GM21360 (cell line): Measurements from ENCODE around the gene TNFRSF4.
"Not testable (repeated sequence)": the region's sequence is repeated elsewhere in the genome, so short reads cannot be mapped to it uniquely, and the experiment has no call there.

Experiments
- ATAC-seq: cut with Tn5 transposase; IDR thresholded peaks from one replicate; pipeline ENCODE4 v1.9.1; 2021; ENCODE audit warnings: mild to moderate bottlenecking, moderate library complexity; ENCODE audit not compliant: unreplicated experiment

Gene TNFRSF4

DNA sequence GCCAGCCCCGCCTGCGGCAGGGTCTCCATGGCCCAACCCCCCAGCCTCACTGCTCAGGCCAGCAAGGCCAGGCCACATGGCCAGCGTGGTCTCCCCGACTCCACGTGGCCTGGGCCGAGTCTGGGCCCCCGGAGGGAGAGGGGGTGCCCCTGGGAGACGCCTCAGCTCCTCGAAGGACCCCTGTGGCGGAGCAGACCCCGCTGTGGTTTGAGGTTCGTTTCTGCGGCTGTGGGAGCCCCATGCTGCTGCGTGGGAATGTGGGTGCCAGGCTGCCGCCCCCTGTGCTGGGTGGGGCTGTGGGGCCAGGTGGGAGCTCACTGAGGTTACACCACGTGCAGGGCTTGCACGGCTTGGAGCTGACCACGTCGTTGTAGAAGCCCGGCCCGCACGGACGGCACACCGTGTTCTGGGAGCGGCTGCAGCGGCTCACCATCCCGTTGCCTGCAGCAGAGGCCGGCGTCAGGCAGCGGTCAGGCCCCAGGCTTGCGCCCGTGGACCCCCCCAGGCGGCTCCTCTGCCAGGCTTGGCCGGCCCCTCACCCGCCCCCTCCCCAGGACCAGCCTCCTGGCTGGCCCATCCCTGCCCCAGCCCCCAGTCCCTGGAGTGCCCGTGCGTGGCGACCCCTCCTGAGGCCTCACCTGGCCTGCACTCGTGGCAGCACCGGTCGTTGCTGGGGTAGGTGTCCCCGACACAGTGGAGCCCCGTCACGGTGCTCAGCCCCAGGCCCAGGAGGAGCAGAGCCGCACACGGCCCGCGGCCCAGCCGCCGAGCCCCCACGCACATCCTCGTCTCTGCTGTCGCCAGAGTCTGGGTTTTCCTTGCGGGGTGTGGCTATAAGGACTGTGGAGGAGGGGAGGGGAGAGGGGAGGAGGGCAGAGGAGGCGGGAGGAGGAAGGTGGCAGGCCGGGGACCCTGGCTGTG lies at the start of gene TNFRSF4:
Gene TNFRSF4 (minus strand): TSS at position 809 of the 921 bp plus-strand sequence. CDS start 26 bp downstream, at position 783.
- ATAC-seq, result no peak

DNA sequence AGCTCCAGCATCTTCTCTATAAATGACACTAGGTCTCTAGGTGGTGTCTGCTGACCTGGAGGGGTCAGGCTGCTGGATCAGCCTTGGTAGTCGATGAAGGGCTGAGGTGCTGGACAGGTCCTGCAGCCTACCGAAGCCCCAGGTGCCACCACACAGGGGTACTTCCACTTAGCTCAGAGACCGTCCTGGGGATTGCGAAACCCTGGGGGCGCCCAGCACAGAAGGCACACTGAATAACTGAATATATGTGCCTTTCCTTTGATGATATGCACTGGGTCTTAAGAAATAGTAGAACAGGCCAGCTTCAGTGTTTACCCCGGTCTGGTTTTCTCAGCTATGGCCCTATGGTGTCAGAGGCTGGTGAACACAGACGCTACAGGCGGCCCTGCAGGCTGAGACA lies 48.8 kb upstream of the TNFRSF4 start:
- no peak for ATAC-seq

DNA sequence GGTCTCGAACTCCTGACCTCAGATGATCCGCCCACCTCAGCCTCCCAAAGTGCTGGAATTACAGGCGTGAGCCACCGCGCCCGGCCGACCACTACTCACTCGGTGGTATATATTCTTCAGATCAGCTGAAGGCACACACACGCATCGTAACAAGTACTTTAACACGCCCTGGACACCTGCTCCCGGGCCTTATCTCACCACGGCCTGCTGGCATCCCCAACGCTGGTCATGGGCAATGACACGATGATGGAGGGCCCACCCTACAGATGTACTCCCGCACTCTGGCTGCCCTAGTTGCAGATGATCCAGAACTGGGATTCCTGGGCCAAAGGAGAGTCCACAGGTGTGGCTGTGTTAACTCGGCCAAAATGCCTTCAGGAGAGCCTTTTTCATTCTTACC lies 48.1 kb upstream of the TNFRSF4 start:
- ATAC-seq, result no peak

DNA sequence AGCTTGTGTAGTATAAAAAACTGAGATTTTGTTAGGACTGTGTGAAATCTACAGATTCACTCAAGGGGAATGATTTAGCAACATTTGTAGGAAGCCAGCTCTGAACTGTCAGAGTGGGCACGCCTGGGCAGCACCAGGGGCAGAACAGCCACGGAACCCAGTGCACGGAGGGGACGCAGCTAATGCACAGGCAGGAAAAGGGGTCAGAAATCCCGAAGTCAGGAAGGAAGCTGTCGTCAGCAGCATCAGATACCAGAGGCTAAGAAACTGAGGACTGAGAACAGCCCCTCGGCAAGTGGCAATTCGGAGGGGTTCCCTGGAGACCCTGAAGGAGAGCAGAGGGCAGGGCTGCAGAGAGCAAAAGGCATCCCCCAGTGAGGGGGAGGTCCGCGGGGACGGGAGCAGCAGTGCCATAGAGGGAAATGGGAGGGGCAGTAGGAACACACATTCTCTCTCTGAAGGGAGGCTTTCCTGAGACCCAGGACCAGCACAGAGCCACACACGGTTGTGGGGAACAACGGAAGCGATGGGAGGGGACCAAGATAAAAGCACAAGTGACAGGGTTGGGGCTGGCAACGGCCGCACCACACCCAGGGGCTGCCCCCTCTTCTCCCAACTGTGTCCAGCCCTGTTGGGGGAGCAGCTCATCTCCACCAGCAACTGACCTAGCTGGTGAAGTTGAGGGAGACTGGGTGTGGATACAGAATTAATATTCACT lies 47.0 kb upstream of the TNFRSF4 start:
- no peak for ATAC-seq

DNA sequence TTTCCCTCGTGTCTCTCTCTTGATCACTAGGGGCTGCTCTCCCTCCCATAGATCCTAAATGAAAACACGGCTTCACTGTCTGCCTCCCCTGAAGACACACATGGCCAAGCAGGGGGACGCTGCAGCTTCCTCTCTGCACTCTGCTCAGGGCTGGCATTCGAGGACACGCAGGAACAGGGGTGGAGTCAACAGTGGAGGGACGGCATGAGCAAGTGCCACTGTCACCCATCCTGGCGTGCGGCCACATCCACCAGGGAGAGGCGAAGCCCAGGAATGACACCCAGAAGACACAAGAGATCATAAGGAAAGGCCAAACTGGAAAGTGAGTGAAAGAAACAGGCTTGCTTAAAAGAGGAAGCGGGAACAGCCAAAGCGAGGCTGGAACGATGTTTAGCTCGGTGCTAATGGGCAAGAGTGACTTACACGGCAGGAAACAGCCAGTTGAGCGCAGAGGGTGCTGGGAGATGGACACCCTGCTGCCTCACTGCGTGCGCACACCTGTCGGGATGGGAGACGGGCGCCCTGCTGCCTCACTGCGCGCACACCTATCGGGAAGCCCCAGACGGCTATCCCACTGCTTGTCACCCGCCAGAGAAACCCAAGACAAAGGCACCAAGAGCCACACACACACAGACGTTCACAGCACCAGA lies 46.1 kb upstream of the TNFRSF4 start:
- ATAC-seq, result no peak

DNA sequence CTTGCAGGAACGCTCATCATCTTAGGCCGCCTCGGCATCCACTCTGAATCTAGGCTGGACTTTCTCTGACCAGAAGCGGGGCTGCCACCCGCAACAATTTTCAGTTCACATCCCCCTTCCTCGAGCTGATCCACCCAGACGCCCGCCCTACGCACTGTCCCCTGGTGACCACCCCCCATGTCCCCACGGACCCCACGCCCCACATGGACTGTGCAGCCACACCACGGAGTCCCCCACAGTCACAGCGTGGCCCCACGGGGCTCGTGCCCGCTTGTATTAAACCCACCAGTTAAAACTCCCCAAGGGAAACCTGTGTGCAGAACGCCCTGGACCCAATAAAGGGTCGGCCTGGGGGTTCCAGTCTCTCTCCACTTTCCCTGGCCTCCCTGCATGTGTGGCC lies 45.6 kb upstream of the TNFRSF4 start:
- ATAC-seq, result no peak

DNA sequence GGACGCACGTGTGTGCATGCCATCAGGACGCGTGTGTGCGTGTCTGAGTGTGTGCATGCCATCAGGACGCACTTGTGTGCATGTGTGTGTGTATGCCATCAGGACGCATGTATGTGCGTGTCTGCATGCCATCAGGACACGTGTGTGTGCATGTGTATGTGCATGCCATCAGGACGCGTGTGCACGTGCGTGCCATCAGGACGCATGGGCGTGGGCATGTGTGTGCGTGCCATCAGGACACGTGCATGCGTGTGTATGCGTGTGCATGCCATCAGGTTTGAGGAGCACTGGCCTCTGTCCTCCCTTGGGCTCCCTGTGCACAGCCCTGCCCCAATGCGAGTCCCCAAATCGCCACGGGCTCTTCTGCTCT lies 45.2 kb upstream of the TNFRSF4 start:
- no peak for ATAC-seq

DNA sequence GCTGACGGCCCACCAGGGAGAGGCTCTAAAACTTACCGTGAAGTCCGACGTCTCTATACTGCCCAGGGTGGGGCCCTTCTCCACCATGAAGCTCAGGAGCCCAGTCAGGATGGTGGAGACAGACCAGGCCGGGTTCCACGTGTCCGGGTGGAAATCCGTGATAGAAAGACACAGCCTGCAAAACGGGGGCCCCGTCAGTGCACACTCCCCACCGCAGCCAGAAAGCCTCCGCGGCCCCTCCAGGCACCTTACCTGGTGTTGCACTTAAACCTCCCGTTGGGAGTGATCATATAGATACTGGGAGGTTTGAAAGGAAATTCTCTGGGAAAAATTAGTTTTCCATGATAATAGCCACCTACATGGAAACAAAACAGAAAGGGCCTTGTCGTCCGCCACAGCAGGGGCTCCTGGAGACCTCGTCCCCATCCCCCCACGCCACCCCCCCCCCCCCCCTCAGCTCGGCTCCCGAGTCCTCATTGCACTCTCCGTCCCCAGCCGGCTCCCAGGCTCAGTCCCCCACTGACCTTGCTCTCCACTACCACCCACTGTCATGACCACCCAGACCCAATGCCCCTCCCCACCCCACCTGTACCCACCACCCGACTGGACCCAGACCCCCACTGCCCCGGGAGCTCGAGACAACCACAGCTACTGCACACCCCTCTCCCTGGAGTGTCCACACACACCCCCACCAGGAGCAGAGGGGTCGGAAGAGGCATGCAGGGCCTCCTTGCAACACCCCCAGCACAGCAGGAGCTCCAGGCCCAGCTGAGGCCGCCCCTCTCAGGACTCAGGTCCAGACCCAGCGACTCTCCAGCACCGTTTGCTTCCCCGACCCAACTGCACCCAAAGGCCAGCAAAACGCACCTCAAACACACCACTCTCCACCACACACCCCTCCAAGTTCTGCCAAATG lies 43.3 kb upstream of the TNFRSF4 start:
- no peak for ATAC-seq

DNA sequence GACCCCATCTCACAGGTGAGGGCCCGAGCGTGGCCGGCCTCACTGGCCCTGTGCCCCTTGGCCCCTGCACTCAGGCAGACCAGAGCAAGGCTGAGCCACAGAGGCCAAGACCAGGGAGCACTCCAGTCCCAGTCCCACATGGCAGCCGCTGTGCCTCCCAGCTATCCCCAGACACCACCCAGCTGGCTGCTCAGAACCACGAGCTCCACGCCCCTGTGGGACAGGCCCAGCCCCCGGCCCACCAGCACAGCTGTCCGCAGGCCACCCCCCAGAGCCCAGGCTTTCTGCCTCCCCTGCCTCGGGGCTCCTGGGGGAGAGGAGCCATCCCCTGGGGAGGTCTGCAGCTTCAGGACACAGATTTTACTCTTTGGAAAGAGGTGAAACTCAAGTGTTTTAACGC lies 41.7 kb upstream of the TNFRSF4 start:
- no peak for ATAC-seq

DNA sequence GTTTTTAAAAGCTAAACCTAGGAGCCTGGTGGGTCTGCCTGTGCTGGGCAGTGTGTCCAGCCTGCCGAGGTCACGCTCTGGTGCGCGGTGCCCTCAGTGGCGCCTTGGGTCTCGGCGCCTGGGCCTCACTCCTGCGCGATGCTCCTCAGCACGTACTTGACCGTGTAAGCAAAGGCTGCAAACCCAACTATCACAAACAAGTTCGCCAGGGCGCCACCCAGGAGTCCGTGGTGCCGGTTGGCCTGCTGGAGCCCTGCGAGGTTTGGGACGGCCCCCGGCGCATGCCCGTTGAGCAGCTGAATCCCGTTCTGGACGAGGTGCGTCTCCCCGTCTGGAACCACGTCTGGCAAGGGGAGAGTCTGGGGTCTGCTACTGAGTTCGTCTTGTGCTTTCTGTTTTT lies 41.1 kb upstream of the TNFRSF4 start:
- no peak for ATAC-seq

DNA sequence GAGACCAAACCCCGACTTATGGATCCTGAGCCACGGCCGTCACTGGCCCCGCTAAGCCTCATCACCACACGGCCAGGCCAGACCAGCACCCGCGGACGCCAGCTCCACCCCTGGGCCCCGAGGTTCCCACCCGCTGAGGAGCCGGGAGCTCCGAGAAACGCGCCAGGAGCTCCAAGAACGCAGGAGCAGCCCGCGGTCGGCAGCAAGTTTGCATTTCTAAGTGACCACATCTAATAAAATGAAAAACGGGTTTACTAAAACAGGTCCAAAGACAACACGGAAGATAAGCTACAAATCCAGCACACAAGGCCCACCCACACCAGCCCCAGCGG lies 40.7 kb upstream of the TNFRSF4 start:
- ATAC-seq, result no peak

DNA sequence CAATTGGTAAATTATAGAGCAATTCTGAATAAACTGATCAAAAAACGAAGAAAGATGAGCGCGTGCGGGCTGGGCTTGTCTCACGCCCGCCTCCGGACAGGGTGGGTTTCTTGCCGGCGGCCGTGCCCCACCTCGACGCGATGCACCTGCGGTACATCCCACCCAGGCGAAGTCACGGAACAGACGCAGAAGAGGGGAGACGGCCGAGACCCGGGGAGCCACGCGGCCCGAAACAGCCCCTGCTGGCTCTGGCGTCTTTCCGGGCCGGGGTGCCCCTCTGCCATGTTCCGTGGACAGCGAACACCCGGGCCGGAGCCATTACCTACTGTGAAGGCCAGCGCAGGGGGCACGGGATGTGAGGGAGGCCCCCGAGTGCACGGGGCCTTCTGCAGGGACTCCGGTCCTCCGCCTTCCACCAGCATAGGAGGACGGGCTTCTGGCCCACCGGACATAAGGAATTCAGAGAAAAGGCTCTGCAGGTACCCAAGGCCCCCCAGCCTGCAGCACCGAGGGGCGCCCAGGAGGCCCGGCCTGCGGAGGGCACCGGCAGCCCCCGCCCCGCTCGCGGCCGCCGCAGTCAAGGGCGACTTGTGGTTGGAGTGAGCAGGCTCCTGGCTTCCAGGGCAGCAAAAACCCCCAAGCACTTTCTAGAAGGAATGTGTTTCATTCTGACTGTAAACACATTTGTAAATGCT lies 40.2 kb upstream of the TNFRSF4 start:
- ATAC-seq, result no peak

DNA sequence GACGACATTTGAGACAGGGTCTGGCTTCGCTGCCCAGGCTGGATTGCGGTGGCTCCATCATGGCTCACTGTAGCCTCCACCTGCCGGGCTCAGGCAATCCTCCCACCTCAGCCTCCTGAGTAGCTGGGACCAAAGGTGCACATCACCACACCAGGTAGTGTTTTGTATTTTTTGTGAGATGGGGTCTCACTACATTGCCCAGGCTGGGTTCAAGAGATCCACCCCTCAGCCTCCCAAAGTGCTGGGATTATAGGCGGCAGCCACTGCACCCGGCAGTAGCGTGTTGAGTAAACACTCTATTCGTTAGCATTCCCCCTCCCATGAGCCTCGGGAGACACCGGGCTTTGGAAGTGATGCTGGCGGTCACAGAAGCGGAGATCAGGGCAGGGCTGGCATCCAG lies 39.4 kb upstream of the TNFRSF4 start:
- no peak for ATAC-seq

DNA sequence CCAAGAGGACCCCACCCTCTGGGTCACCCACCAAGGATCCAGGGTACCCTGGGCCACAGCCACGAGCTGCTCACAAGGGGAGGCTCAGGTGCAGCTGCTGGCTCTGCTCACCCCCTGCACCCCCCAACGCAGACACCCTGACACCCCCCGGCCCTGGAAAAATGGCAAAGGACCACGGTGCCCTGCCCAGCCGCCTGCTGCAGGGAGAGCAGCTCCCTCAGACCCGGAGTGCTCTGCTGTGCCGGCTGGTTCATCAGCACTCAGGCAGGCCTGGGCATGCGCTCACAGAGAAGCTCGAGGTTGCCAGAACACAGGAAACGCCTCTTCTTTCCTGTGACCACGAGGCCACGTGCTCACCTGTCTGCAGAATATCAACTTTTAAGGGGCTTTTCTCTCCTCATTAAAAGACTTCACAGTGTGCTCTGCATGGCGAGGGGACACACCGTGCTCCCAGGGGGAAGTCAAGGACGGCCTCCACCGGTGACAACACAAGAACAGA lies 36.9 kb upstream of the TNFRSF4 start:
- no peak for ATAC-seq

DNA sequence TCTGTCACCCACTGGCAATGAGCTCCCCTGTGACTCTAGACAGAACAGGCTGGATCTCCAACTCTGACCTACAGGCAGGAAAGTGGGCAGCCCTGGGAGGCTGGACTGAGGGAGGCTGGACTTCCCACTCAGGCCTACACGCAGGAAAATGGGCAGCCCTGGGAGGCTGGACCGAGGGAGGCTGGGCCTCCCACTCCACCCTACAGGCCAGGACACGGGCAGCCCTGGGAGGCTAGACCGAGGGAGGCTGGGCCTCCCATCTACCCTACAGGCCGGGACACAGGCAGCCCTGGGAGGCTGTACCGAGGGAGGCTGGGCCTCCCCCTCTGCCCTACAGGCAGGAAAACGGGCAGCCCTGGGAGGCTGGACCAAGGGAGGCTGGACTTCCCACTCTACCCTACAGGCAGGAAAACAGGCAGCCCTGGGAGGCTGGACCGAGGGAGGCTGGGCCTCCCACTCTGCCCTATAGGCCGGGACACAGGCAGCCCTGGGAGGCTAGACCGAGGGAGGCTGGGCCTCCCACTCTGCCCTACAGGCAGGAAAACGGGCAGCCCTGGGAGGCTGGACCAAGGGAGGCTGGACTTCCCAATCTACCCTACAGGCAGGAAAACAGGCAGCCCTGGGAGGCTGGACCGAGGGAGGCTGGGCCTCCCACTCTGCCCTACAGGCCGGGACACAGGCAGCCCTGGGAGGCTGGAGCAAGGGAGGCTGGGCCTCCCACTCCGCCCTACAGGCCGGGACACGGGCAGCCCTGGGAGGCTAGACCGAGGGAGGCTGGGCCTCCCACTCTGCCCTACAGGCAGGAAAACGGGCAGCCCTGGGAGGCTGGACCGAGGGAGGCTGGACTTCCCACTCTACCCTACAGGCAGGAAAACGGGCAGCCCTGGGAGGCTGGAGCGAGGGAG lies 34.3 kb upstream of the TNFRSF4 start:
- not testable (repeated sequence) for ATAC-seq

DNA sequence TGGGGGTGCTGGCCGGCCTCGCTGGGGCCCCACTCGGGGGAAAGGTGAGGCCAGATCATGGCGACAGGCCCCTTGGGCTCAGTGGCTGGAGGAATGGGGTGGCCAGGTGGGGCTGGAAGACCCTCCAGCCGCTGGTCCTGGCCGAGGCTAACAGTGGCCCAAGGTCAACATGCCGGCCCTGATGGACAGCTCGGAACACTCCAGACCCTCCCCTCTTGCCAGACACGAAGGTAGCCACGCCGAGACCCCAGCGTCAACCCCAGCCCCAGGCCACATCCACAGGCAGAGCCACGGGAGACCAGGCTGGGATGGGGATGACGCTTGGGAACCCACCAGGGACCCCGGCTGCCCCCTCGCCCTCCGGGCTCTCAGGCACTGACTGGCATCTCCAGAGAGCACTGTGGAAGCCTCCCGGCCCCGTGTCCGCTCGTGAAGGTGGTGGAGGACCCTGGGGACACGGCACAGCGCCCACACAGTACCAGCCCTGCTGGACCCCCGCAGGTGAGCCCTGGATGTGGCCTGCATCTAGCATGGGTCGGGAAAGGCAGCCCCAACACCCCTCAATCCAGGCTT lies 33.5 kb upstream of the TNFRSF4 start:
- ATAC-seq, result no peak

DNA sequence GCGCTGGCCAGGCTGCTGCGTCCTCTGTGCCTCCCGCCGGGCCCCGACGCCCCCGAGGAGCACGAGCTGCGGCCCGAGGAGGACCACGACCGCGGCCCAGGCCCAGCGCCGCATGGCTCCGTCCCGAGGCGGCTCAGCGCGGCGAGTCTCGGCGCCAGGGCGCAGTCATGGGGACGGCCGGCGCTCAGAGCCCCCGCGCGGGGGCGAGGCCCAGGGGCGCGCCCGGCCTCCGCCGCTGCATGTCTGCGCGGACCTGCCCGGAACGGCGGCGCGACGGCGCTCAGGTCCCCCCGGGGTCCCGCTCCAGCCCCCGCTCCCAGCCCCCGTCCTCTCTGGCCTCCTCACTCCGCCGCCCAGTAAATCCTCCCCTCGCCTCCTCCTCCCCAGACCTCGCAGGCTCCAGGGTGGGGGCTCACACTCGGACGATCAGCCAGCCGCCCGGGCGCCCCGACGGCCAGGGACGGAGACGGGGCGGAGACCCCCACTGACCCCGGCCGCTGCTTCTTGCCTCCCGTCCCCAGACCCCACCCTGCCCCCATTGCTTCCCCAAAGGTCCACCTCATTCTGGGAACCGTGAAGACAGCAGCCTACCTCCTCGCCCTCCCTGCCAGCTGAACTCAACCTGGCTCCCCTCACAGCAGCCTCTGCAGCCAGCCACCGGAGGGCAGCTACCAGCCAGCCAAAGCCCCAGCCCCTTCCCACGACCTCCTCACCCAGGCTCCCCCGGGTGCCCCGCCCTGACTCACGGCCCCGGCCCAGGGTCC lies 32.8 kb upstream of the TNFRSF4 start, which contains the start of gene C1QTNF12:
Gene C1QTNF12 (minus strand): TSS at position 146 of the 764 bp plus-strand sequence. CDS start 32 bp downstream, at position 114.
- no peak for ATAC-seq
